Measurements from ENCODE around the gene RREB1.
A peak's percentile ranks its signal among the peaks of the same experiment; 100 is the strongest.
"Not testable (repeated sequence)": the region's sequence is repeated elsewhere in the genome, so short reads cannot be mapped to it uniquely, and the experiment has no call there.

Gene RREB1

DNA sequence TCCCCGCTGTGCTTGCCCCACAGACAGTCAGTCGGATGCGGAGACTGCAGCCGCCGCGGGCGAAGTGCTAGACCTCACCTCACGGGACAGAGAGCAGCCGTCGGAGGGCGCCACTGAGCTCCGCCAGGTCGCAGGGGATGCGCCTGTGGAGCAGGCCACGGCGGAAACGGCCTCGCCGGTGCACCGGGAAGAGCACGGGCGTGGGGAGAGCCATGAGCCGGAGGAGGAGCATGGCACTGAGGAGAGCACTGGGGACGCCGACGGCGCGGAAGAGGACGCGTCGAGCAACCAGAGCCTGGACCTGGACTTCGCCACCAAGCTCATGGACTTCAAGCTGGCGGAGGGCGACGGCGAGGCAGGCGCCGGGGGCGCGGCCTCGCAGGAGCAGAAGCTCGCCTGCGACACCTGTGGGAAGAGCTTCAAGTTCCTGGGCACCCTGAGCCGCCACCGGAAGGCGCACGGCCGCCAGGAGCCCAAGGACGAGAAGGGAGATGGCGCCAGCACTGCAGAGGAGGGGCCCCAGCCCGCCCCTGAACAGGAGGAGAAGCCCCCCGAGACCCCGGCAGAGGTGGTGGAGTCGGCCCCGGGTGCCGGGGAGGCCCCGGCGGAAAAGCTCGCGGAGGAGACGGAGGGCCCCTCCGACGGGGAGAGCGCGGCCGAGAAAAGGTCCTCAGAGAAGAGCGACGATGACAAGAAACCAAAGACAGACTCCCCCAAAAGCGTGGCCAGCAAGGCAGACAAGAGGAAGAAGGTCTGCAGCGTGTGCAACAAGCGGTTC is 138.8 kb downstream of the RREB1 start:
- no peak for DNase-seq (ENCODE audit: low spot score)

- DNase-seq (ENCODE audit: low spot score): no peak
Observed at GRCh38 chr6:7247179-7247456, 139.4 kb downstream of the RREB1 start.

- DNase-seq (ENCODE audit: low spot score): no peak
Observed at GRCh38 chr6:7247828-7248227, 140.1 kb downstream of the RREB1 start.

GRCh38 chr6:7249391-7249790 is 141.6 kb downstream of the RREB1 start:
- no peak for DNase-seq (ENCODE audit: low spot score)

DNA sequence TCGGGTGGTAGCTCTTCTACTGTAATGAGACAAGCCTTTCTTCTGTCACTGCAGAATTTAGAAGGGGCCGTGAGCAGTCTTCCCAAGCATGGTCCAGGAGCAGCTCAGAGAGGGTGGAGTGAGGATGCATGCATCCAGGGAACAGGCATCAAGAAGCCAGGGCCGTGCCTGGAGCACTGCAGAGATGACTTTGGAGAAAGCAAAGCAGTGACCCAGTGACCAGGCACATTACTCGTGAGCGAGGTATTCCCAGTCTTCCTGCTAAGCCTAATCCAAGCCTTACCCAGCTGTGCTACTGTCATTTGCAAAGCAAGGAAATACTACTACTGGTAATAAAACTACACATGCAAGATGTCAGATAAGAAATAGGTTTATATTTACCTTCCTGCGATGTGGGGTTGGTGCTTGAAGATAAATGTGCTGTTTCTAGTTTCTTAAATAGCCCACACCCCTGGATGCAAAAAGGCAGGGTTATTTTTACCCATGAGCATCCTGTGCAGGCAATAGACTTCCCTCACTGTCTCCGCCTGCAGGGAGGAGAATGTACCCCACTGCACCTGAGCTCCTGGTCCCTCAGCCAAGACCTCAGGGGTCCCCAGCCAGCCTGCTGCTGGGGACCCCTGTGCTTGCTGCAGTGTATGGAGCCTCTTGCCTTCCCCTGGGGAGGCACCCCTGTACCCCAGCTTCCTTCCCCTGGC is 142.3 kb downstream of the RREB1 start:
- peak; percentile 45 for DNase-seq (ENCODE audit: low spot score)

GRCh38 chr6:7250812-7251211 is 143.1 kb downstream of the RREB1 start:
- DNase-seq (ENCODE audit: low spot score): no peak

GRCh38 chr6:7251646-7252260 is 144.0 kb downstream of the RREB1 start:
- no peak for DNase-seq (ENCODE audit: low spot score)

GRCh38 chr6:7252390-7252789 is 144.6 kb downstream of the RREB1 start:
- DNase-seq (ENCODE audit: low spot score): no peak

DNA sequence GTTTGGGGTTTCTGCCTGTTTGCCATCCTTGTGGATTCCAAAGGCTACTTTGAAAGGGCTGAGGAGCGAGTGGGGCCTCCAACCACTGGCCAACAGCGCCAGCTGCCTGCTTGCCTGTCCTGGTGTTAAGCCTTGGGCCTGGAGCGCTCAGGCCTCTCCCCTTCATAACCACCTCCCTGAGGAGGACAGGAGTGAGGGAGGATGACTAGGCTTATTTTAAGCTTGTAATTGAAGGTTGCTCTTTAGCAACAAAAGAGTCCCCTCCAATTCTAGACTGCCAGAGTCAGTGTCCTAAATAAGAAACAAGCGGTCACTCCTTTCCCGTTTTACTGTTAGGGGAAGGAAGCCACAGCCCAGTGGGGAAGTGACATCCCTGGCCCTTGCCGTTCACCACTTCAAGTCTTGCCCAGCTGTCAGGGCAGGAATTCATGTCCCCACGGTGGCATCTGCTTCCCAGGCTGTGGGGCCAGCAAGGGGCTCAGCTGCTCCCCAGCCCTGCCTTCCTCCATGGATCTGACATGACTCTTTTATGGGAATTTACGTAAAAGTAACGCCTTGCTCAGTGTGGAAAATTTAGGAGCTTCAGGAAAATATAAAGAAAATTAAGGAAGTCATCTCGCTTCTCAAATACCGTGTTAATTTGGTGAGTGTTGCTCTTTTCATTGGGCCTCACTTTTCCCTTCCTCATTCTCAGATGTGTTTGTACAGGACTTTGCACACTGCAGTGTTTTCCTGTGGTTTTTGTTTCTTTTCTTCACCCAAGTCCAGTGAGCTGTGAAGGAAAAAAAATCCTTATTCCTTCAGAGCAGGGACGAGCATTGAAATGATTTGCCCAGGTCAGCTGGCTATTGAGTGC is 147.4 kb downstream of the RREB1 start:
- no peak for DNase-seq (ENCODE audit: low spot score)

DNA sequence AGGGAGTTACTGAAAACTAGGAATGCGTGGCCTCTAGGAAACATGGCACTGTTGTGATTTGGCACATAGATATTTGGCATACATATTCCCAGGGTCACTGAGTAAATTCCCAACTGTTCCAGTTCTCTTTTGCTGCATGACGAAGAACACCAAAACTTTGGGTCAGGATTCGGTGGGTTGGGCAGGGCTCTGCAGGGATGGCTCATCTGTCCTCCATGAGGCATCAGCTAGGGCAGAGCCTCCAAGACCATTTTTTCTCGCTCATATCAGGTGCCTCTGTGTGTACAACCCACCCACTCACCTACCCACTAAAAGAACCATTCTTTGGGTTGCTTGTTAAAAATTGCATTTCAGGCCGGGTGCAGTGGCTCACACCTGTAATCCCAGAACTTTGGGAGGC is 148.2 kb downstream of the RREB1 start:
- DNase-seq (ENCODE audit: low spot score): no peak

- no peak for DNase-seq (ENCODE audit: low spot score)
Observed at GRCh38 chr6:7256785-7257184, 149.0 kb downstream of the RREB1 start.

DNA sequence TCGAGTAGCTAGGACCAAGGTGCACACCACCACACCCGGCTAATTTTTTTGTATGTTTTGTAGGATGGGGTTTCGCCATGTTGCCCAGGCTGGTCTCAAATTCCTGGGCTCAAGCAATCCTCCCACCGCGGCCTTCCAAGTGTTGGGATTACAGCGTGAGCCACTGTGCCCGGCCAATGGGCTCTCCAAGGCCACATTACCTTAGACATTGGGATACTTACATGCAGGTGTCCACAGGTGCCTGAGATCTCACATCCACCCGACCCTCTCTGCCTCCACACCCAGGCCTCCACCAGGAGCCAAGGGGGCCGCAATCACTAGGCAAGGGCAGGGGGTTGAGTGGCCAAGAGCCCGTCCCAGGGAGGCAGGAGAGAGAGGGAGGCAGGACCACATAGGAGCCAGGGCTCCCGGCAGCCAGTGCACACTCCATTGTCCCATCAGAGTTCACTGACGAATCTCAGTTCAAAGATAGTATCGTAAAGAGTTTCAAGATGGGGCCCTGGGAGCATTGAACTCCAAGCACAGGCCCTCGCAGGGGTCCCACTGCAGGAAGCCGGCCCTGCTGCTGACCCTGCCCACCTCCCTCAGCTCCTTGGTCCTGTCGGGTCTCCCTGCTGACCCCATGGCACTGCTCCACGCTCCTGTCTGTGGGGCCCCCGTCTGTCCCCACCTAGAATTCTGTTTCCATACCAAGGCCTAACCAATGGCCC is 149.9 kb downstream of the RREB1 start:
- no peak for DNase-seq (ENCODE audit: low spot score)

- DNase-seq (ENCODE audit: low spot score): no peak
Observed at GRCh38 chr6:7258231-7258763, 150.5 kb downstream of the RREB1 start.

DNA sequence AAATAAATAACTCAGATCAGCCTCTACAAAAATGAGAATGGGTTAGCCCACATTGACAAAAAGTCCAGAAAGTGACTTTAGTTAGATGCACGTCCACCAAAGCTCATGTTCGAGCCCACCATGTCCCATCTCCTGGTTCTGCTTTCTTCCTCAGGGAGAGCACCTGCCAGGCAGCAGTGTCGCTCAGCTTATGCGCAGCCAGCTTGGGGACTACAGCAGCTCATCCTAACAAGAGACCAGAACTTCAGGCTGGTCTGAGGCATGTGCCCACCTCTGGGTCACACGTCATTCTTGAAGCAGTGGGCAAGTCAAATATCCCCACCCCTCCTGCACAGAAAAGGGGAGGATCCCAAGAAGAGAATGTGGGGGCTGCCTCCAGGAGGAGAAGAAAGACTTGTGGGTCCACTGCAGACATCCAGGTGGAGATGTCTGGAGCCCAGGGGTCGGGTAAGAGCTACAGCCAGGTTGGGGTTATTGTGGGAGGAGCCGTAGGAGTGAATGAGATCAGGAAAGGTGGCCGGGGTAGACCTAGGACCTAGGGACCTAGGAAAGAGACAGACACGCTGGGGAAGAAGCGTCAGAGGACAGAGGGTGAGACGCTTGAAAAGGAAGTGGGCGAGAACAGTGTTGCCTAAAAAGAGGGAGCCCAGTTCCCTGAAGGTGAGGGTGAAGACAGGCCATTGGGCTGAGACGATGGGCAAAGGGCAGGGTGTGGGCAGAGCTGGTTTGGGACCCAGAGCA is 152.7 kb downstream of the RREB1 start:
- DNase-seq (ENCODE audit: low spot score): no peak

DNA sequence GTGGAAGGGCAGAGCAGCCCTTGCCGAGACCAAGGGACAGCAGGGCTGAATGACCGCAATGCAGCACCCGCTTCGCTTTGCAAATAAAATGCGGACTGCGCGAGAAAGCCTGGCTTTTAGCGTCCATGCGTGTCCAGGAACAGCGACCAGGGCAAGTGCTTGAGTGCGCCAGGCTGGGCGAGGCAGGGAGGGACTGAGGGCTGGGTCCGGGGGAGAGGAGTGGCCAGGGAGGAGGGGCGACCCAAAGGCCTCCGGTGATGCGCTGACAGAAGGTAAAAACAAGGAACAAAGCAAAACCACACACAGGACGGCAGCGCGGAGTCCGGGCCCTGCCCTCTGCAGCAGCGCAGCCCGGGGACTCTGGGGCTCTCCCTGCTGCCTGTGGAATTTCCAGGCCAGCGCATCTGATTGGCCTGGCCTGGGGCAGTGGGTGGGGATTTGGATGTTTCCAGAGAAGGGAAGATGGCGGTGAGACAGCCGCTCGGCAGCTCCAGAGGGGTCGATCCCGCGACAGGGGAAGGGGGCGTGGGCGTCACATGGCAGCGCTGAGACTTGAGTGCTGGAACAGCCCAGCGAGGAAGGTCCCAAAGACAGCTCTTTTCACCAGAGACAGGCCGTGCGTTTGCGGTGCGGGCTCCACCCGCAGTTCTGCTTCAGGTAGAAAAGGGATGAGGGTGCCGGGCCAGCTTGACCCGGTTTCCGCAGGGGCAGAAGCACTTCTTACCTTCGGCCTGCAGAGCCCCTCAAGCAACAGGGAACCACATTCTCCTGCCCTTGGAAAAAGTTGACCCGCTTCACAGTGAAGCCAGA is 153.5 kb downstream of the RREB1 start:
- no peak for DNase-seq (ENCODE audit: low spot score)

DNA sequence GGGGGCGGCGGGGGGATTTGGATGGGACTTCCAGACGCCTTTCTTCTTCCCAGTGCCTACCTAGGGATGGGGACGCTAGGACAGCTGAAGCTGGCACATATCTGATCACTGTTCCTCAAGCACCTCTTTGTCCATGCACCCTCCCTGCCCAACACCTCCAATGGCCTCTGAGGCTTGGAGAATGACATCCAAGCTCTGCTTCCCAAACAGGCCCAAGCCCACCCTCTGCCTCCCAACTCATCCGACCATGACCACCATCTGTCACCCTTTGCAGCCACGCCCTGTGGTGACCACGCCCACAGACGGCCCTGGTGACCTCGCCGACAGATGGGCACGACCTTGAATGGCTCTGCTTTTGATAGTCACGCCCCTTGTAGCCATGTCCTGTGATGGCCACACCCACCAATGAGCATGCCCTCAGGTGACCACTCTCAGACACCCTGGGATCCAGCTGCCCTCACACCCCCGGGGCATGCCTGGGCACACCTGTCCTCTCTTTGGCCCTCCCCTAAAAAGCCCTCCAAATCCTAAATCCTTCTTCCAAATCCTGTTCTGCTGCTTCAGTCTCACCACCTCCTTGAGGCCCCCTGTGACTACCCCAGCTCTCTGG is 154.2 kb downstream of the RREB1 start:
- no peak for DNase-seq (ENCODE audit: low spot score)

- no peak for DNase-seq (ENCODE audit: low spot score)
Observed at GRCh38 chr6:7262746-7263518, 155.2 kb downstream of the RREB1 start.

DNA sequence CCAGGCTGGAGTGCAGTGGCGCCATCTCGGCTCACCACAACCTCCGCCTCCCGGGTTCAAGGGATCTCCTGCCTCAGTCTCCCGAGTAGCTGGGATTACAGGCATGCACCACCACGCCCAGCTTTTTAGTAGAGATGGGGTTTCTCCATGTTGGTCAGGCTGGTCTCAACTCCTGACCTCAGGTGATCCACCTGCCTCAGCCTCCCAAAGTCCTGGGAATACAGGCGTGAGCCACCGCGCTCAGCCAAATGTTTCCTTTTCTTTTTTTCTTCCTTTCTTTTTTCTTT is 155.7 kb downstream of the RREB1 start:
- DNase-seq (ENCODE audit: low spot score): not testable (repeated sequence)

DNA sequence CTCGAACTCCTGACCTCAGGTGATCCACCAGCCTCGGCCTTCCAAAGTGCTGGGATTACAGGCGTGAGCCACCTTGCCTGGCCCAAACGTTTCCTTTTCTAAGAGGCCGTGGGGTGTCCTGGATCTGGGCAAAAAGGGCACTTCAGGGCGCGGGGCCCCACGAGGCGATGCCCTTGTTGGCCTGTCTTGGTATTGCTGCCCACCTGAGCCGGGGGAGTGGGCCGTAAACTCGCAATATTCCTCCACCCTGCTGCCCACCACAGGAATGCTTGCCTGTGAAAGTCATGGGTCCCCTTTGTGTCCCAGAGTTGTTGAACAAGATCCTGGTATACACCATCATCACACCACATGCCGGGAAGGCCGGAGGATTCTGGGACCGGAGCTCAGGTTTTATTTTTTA is 156.3 kb downstream of the RREB1 start:
- no peak for DNase-seq (ENCODE audit: low spot score)

Measured in NAMALWA (cell line).